Bronchial epithelial cell (primary cell): ENCODE measurements around the gene KDM2B. TPM values are rescaled to one million over a fixed set of nuclear protein-coding genes. Genes with fewer than 3 reads are reported as not detected.

Experiments
- DNase-seq: peaks from one replicate; pipeline ENCODE4 v3.0.0-alpha.2; 2010; ENCODE audit warnings: low read depth
- FAIRE-seq: peaks from 2 replicates; lab custom pipeline; 2011; peaks lifted over from hg19 to GRCh38; lab: Jason Lieb, UNC
- H3K27me3 ChIP-seq: 2 replicates; pipeline ENCODE4 v1.5.1; 2011; ENCODE audit warnings: low read length; ENCODE audit not compliant: control insufficient read depth, insufficient read depth
- H3K36me3 ChIP-seq: 2 replicates; pipeline ENCODE4 v1.5.1; 2011; ENCODE audit warnings: low read length; ENCODE audit not compliant: control insufficient read depth, insufficient read depth
- H3K4me3 ChIP-seq: 2 replicates; pipeline ENCODE4 v1.5.1; 2011; ENCODE audit warnings: mild to moderate bottlenecking, low read depth, low read length, control low read depth
- total RNA-seq: library from RNA; depleted of rRNA; stranded (reverse); fragments of >200 nt; gene quantifications from 2 replicates; pipeline ENCODE4 v1.2.1, GENCODE V29; 2014
- TF ChIP-seq, protein P1 (sequence below): IDR thresholded peaks from 2 replicates; pipeline ENCODE4 v1.5.1; 2011; ENCODE audit warnings: mild to moderate bottlenecking, moderate library complexity, low read length, control low read depth, inconsistent platforms; ENCODE audit not compliant: insufficient read depth, severe bottlenecking

Gene KDM2B
- total RNA-seq, 1 donor from 2014 or later, result 14.2 TPM

DNA sequence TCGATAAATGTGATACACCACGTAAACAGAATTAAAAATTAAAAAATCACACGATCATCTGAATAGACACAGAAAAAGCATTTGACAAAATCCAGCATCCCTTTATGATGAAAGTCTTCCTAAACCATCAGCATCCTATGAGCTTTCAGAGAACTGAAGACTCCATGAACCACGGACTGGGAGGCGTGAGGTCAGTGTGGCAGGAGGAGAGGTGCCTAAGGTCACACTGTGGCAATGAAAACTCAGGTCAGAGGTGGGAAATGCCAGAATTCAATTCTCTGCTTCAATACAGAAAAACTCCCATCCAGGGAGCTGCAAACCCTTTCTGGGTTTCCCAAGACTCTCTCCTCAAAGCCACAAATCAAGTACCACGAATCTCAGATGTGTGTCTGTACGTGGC is 51.6 kb downstream of the KDM2B start:
- no peaks in the 10 kb centered on the region for H3K36me3 ChIP-seq
- no peaks in the 10 kb centered on the region for H3K27me3 ChIP-seq
- FAIRE-seq (peak; percentile 47), DNase-seq (no peak)
- TF ChIP-seq, protein P1, sequence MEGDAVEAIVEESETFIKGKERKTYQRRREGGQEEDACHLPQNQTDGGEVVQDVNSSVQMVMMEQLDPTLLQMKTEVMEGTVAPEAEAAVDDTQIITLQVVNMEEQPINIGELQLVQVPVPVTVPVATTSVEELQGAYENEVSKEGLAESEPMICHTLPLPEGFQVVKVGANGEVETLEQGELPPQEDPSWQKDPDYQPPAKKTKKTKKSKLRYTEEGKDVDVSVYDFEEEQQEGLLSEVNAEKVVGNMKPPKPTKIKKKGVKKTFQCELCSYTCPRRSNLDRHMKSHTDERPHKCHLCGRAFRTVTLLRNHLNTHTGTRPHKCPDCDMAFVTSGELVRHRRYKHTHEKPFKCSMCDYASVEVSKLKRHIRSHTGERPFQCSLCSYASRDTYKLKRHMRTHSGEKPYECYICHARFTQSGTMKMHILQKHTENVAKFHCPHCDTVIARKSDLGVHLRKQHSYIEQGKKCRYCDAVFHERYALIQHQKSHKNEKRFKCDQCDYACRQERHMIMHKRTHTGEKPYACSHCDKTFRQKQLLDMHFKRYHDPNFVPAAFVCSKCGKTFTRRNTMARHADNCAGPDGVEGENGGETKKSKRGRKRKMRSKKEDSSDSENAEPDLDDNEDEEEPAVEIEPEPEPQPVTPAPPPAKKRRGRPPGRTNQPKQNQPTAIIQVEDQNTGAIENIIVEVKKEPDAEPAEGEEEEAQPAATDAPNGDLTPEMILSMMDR, result no peak
- no peak overlapping the region for H3K4me3 ChIP-seq

GRCh38 chr12:121525411-121525810 is 55.4 kb downstream of the KDM2B start:
- no peak overlapping the region for H3K4me3 ChIP-seq
- DNase-seq (no peak), FAIRE-seq (no peak)
- no peaks in the 10 kb centered on the region for H3K27me3 ChIP-seq
- TF ChIP-seq, protein P1, result no peak
- H3K36me3 ChIP-seq, result no peaks in the 10 kb centered on the region

GRCh38 chr12:121524196-121524916 is 56.5 kb downstream of the KDM2B start:
- Histone ChIP-seq H3K27me3 (no peaks in the 10 kb centered on the region), H3K36me3 (no peaks in the 10 kb centered on the region), H3K4me3 (no peak overlapping the region)
- no peak for DNase-seq
- TF ChIP-seq, protein P1, result no peak
- no peak for FAIRE-seq

DNA sequence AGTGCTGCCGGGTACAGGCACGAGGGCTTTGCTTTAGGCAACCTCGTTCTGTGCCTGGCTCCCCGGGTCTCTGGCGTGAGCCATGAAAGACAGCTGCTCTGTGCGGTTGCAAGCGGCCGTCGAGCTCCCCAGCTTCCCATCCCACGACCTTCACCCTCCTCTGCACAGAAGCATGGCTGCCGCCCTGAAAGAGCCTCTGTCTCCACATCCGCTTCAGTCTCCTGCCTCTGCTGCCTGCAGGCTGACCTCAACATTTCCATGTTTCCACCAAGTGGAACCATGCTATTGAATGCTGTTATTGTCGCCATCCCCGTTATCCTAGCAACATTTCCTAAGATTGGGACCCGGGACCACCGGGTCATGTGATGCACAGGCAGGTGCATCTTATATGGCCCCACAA is 57.1 kb downstream of the KDM2B start:
- Histone ChIP-seq H3K36me3 (no peaks in the 10 kb centered on the region), H3K4me3 (no peak overlapping the region), H3K27me3 (no peaks in the 10 kb centered on the region)
- TF ChIP-seq, protein P1, result no peak
- FAIRE-seq, result no peak
- DNase-seq, result no peak

DNA sequence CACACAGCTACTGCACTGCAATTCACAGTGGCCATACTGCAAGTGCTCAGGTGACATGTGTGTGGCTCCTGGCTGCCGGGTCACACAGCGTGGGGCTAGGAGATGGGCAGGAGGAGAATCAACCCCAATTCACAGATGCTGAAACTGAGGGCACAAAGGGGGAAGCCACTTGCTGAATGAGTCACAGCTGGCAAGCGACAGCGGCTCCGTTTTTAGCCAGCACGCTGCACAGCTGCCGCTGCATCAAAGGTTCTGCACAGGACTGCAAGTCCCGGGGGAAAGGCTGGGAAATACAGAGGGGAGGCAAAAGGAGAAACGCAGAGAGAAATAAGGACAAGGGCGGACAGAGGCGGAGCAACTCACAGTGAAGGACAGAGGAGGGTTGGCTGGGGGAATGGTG is 57.9 kb downstream of the KDM2B start:
- DNase-seq (no peak), FAIRE-seq (no peak)
- H3K36me3 ChIP-seq, result no peaks in the 10 kb centered on the region
- TF ChIP-seq, protein P1, result no peak
- no peak overlapping the region for H3K4me3 ChIP-seq
- no peaks in the 10 kb centered on the region for H3K27me3 ChIP-seq
